Putamen (tissue), 1 donor: ENCODE results near the gene FANCB.

Experiments used
- DNase-seq: peaks from one replicate; pipeline ENCODE4 v3.0.0-alpha.2; 2016; ENCODE audit warnings: low spot score

Gene FANCB

DNA sequence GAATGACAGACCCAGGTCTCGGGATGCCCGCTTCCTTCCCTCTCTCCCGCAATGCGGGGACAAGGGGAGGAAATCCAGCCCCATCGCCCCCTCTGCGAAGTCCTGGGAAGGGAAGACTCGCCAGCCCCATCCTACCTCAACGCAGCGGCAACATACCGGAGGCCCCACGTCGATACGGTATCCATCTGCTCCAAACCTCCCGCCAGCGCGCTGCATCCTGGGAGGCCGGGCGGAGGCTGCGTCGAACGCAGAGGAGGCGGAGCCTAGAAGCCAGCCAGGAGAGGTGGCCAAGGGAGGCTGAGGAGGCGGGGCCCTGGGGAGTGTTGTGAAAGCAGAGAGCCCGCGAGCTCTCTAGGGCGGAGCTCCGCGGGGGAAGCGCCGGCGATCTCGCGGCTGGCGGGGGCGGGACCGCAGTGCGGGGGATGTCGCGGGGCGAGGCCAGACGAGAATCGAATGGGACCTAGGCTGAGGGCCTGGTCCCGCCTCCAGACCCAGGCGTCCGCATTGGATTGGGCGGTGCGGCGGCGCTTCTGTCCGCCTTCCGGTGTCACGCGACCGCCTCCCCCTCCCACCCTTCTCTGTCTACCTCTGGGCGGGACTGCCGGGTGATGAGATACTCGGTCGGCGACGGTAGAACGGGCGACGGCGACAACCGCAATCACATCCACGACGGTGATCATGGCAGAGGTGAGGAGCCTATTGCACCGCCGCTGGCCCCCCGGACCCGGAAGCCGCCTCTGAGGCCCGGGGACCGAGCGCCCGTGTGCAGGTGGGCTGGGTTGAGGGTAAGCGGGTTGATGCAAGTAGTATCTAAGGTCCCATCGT is at the start of gene FANCB, which contains the start of gene MOSPD2:
Gene FANCB (minus strand): TSS at position 219 of the 825 bp plus-strand sequence. CDS start 7,559 bp downstream, outside the sequence.
Gene MOSPD2 (plus strand): TSS at position 571 of the 825 bp plus-strand sequence. CDS start 108 bp downstream, at position 679.
- DNase-seq, result peak; percentile 93

DNA sequence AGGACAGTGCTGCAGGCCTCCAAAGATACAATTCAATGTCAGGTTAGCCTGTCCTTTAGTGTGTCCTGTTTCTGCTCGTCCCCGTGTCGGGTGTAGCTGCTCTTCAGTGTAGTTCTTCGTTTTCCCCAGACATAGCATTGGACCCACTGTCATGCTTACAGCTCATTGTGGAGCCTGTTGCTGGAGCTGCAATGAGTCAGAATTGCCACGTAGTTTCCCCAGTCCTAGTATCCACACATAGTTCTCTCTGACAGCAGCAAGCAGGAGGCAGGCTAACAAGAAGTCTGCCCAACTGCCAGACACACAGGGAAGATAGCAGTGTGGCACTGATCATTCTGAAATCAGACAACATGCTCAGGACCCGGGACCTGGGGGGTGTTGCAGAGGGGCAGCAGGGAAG is 49.6 kb upstream of the FANCB start:
- DNase-seq, result no peak

DNA sequence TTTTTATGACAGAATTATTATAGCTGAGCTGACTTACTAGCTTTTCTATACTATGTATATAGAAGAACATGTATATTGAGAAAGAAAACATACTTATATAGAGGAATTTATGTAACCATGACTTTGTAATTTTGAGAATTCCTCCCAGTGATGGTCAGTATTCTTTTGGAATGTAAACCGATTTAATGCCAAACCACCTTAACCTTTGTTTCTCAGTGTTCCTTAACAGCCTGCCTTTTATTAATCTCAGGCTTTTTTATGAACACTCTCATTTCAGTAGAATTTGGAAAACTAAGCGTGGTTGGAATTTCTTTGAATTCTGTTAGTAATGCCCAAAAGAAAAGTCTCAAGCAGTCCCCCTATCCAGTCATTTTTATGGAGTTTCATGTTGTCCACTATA is 47.3 kb upstream of the FANCB start:
- no peak for DNase-seq

DNA sequence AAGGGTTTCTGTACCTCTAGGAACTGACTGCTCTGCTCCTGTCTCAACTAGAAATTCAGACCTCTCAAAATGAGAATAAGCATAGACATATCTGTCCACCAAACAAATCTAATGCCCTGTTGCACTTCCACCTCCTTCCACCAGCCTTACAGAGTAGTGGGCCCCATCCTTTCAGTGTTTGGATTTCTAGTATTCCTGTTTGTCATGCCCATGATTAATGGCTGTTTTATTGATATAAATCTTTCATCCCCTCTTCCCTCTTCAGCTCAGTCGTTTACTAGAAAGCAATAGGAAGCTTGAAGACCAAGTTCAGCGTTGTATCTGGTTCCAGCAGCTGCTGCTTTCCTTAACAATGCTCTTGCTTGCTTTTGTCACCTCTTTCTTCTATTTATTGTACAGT is 46.5 kb upstream of the FANCB start:
- DNase-seq, result no peak

DNA sequence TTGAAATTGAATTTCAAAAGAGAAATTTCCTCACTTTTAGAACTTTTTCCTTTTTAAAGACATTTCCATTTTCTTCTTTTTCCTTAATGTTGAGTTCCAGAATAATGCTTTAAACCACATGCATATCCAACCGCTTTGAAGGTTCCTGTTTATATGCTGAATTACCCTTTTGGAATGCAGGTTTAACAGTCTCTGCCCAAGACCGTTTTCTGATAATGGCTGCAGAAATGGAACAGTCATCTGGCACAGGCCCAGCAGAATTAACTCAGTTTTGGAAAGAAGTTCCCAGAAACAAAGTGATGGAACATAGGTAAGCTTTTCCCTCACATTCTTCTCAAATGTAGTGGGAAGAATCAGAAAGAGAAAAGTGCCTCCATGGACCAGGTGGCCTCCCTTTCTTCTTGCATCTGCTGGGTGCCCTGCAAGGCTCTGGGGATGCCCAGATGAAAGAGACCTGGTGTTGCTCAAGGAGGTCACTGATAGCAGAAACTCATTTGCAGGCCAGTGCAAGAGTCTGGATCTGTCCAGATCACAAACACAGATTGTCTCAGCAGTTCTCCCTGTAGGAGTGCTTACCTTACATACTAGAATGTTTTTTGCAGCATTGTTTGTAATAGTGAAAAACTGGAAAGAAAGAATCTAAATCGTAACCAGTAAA is 43.3 kb upstream of the FANCB start:
- no peak for DNase-seq

DNA sequence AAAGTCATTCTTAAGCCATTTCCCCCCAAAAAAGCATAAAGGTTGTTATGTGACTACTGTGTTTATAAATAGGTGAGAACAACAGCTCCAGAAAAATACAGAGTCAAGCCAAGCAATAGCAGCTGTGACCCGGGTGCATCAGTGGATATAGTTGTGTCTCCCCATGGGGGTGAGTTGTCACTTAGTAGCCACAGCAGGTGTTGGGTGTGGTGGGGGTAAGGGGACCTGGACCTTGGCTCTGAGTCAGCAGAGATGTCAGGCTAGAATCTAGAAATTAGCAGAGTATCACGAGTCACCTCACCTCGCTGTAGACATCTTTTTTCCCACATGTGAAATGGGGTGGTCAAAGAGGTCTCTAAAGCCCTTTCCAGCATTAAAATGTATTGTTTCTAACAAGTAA is 42.7 kb upstream of the FANCB start:
- DNase-seq, result no peak

DNA sequence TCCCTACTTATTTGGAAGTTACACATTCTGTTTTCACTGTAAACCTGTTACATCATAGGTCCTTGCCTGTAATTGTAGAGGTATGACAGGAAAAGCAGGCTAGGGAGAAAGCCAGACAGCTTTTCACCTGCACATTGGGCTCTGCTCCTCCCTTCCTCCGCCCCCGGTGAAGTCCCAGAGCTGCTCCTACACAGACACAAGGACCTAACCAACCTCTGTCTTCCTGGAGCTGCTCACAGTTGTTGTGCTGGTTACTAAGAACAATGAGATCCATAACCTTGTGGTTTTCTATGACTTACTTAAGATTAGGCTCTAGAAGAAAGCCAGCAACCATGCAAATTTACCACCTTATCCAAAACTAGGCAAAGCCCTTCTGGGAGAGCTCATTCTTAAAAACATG is 40.4 kb upstream of the FANCB start:
- DNase-seq, result no peak

DNA sequence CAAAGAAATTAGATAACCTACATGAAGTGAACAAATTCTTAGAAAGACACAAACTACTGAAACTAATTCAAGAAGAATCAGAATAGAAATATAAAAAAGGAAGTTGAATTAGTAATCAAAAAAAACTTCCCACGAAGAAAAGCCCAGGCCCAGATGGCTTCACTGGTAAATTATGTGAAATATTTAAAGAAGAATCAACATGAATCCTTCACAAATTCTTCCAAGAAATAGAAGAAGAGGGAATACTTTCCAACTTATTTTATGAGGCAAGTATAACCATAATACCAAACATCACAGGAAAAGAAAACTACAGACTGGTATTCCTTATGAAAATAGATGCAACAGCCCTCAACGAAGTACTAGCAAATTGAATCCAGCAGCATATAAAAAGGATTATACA is 31.0 kb upstream of the FANCB start:
- no peak for DNase-seq

DNA sequence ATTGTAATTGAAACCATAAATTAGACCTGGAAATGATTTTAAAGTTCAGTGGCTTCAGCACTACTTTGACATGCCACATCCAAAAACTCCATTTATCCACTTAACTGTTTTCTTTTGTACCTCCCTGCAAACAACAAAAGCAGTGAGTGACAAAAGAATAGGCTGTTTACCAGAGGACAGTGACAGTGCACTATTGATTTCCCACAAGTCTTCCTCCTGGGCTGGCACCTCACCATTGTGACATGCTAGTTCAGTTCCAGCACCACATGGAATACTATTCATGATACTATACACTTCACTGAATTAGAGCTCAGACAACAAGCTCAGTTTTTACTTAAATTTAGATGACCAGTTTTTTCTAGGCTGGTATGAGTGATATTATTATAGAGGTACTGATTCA is 29.7 kb upstream of the FANCB start:
- DNase-seq, result peak; percentile 15

DNA sequence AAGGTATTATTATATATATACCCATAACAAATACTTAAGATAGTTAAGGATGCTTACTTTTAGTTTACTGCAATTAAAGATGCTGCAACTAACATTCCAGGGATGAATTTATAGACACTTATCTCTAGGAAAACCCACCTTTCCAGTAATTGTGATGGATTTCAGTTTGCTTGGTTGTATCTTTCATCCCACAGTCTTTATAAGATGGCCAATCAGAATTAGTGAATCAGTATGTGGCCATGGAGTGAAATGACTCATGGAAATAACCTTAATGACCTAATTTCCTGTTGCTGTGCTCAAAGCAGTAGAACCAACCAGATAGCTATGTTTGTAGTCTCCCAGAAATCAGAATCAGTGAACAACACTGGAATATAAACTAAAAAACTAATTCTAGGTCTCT is 26.7 kb upstream of the FANCB start:
- DNase-seq, result no peak

DNA sequence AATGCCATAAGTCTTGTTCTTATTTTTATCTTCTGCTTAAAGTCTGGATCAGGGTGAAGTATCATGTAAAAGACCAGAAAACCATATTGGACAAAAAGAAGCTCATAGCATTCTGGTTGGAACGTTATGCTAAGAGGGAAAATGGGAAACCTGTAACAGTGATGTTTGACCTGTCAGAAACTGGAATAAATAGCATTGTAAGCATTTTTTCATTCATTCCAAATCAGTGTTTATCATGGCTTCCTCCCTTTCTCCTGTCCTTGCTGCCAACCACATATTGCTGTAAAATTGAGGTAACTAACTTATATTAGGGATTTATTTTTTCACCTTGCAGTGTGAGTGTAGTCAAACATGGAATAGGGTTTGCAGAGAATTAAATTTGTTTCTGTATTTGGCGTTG is 24.2 kb upstream of the FANCB start:
- no peak for DNase-seq

DNA sequence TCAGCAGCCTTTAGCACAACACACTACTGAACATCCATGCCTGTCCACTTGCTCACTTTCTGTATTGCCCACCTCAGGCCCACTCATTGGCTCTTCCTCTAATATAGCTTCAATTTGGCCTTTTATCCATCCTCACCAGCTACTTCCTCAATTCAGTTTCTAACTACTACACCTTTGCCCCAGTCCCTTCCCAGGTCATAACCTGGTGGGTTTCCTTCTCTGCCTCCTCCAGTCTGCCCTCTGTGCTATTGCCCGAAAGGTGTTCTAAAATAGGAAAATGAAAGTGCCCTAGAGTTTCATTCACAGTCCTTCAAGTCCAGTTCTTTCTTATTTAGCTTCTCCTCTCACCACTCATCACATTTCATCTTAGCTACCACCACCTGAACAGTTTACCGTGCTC is 23.4 kb upstream of the FANCB start:
- DNase-seq, result no peak

DNA sequence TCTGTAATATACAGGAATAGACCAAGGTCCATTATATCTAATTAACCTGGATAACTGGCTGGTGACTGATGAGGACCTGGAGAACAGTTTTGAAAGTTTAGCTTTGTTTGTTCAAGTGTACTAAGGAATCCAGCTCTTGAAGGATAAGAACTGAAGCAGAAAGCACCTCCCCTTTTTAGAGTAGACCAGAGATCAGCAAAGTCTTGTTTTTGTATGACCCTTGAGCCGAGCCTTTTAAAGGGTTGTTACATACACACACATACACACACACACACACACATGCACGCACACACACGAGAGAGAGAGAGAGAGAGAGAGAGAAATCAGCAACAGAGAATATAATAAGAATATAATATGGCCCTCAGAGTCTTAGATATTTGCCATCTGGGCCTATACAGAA is 13.4 kb upstream of the FANCB start:
- no peak for DNase-seq

DNA sequence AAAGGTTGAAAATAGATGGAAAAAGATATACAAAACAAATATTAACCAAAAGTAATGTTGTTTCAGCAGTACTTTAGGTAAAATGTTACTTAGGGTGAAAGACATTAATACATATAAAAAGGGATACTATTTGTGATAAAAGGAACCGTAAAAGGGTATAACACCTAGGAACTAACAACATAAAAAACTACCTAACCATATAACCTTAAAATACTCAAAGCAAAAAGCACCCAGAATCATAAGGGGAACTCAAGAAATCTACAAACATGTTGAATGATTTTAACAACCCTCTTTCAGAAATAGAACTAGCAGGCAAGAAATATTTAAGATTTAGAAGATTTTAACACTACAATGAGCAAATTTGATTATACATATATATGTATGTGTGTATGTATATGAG is 11.8 kb upstream of the FANCB start:
- no peak for DNase-seq

DNA sequence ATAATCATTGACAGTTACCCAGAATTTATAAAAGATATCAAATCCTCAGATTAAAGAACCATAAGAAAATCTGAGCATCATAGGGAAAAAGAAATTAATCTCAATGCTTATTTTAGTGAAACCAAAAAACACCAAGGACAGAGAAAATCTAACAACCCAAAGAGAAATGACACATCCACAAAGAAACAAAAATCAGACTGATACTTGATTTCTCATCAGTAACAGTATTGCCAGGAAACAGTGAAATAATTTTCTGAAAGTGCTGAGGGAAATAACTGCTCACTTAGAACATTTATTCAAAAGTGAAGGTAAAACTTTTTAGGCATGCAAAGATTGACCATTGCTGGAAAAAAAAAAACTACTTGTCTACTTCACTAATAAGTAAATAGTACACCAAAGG is 11.0 kb upstream of the FANCB start:
- no peak for DNase-seq

DNA sequence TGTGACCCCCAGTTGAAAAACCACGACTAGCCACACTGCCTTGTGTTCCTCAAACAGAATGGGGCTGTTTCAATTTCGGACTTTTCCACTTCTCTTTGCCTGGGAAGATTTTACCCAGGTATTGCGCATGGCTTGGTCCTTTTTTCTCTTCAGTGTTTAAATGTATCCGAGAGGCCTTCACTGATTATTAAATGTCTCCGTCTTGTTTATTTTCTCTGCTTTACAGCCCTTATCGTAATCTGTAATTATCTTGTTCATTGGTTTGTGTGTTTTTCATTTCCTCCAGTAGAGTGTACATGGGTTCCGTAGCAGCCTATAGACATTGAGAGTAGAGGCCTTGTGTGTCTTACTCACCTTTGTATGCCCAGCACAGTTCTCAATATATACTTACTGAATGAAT is 2.8 kb upstream of the FANCB start:
- DNase-seq, result no peak

DNA sequence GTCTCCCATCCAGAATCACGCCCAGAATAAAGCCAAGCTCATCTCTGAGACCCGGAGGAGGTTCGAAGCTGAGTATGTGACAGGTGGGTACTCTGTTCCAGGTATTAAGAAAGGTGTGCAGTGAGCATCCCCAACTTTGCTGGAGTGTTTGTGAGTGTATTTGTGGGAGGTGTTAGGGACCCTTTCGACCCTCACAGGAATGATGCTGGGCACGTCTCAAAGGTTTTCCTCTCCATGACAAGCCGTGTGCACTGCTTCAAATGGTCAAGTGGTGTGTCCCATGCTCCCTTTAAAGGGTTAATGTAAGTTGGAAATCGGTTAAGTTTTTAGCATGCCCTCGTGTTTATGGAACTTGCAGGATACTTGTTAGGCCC is 794 bp upstream of the FANCB start:
- DNase-seq, result no peak

DNA sequence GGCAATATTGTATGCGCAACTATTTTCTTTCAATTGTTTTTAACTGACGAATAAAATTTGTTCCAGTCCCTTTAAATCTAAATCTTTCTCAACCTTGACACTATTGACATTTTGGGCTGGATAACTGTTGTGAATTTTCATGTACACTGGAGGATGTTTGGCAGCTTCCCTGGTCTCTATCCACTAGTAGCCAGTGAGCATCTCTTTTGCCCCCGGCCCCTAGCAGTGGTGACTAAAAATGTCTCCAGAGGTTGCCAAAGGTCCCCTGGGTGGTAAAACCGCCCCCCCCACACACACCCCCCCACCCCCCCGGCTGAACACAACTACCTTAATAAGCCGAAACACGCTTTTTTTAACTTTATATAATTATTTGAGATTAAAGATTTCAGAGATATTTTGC is 514 bp downstream of the FANCB start:
- DNase-seq, result no peak

DNA sequence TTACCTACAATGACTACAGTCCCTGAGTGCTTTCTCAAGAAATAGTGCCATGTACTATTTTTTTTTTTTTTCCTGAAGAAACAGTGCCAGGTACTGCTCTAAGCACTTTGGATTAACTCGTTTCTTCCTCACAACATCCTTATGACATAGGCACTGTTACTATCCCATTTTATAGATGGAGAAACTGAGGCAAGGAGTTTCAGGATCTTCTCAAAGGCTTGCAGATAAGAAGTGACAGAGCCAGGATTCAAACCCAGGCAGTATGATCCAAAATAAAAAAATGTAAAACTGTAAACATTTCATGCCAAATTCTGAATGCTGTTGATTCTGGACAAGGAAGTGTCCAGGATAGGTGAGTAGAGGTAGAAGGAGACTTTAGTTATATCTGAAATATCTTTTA is 1.1 kb downstream of the FANCB start:
- DNase-seq, result no peak

DNA sequence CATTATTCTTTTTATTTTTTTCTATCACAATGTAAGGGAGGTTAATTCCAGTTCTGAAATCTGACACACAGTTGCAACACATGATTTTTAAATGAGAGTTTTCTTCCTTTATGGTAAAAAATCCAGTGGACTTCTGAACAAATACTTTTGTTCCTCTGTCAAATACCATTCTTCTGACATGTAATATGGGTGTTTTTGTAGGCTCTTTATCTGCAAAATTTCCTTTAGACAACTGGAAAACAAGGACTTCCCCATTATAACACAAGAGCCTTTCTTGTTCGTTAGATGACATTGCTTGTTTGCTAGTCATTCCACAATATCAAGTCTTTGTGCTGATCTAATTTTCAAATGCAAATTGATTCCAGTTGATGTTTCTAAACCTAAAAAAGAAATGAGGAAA is 7.7 kb downstream of the FANCB start:
- peak; percentile 77 for DNase-seq

DNA sequence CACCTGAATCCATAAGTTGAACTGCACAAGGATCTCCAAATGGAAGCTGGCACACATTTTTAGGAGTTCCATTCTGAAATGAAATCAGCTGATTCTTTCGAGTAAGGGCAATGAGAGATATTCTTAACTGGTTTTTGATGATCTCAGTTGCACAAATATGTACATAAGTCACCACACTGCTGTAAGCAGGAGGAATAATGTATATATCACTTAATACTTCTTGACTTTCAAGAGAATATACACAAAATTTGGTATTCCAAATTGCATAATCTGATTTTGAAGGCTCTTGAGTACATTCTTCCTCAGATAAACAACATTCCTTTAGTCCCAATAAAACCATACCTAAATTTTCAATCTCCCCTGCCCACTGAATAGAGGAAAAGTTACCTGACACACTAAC is 8.2 kb downstream of the FANCB start:
- no peak for DNase-seq

DNA sequence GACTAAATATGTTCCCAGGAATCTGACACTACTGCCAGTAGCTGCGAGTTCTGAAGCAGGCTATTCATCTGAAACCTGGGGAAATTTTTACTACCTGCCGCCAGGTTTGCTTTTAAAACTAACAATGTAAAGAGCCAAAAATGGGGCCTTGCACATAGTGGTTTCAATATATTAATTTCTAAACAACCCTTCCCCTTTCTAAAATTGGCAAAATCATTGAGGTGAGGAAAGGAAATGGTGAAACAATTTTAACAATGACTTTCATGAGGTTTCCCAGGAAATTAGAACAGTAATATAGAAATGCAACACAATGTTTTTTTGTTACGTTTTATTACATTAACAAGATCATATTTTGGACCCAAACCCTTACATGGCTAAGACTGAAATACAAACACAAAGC is 21.3 kb downstream of the FANCB start:
- no peak for DNase-seq

DNA sequence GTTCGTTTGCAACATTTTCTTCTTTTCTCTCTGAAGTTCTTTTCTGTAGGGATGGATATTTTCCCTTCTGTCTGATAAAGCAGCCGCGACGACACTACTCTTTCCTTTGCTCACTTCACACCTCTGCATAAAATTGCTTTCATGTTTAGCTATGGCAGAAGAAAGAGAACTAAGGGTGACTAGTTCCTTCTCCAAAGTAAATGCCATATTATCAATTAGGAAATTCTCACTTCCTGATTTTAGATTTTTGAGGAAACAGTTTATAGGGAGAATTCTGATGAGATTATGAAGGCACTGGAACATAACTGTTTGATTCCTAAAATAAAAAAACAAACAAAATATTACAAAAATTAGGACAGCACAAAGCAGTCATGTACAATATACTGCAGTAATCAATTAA is 29.2 kb downstream of the FANCB start:
- no peak for DNase-seq

DNA sequence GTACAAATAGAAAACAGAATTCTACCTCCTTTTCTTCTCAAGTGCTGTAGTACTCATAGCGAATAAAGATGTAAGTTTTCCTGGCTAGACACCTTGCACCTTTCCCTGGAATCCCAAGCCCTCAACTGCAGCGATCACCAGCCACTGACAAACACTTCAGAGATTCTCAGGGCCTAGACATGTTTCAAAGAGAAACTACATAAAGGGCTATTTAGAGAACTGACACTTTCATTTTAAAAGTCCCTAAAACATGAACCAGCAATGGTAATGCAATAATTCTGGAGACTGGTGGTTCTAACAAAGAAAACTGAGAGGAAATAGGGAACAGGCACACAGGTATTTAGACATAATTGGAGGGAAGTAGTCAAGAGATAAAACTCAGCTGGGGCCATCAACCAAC is 35.7 kb downstream of the FANCB start:
- no peak for DNase-seq
